GM23338 (cell line): ENCODE results near the gene UGT2B11. TPM values are rescaled to one million over a fixed set of nuclear protein-coding genes. Genes with fewer than 3 reads are reported as not detected.
A peak's percentile ranks its signal among the peaks of the same experiment; 100 is the strongest.

Source experiments
- ATAC-seq: fragments of 200-7000 bp; cut with Tn5 transposase; 3 replicates; pipeline ENCODE4 v1.9.1; 2020
- DNase-seq: peaks from one replicate; pipeline ENCODE4 v3.0.0-alpha.2; 2015; ENCODE audit warnings: low spot score
- H2AFZ ChIP-seq: fragments of 200-600 bp; sonication (generic); 2 replicates; pipeline ENCODE4 v1.8.0; 2016; ENCODE audit warnings: antibody characterized with exemption, mild to moderate bottlenecking, moderate library complexity
- H3F3A ChIP-seq: fragments of 200-600 bp; sonication (generic); replicated peaks from 2 replicates; pipeline ENCODE4 v1.8.0; 2017; ENCODE audit warnings: antibody characterized with exemption, mixed run types, low read depth
- H3K27ac ChIP-seq: fragments of 200-600 bp; sonication (generic); 2 replicates; pipeline ENCODE4 v1.6.1; 2016; ENCODE audit warnings: low read depth
- H3K27me3 ChIP-seq: fragments of 200-600 bp; sonication (generic); 2 replicates; pipeline ENCODE4 v1.8.0; 2016; ENCODE audit warnings: mild to moderate bottlenecking, mixed run types, moderate library complexity; ENCODE audit not compliant: insufficient read depth
- H3K36me3 ChIP-seq: fragments of 200-600 bp; sonication (generic); 2 replicates; pipeline ENCODE4 v1.8.0; 2016; ENCODE audit warnings: mild to moderate bottlenecking; ENCODE audit not compliant: insufficient read depth
- H3K4me1 ChIP-seq: fragments of 200-600 bp; sonication (generic); 2 replicates; pipeline ENCODE4 v1.8.0; 2016; ENCODE audit warnings: mild to moderate bottlenecking, moderate library complexity; ENCODE audit not compliant: insufficient read depth
- H3K4me2 ChIP-seq: fragments of 200-600 bp; sonication (generic); 2 replicates; pipeline ENCODE4 v1.7.1; 2017; ENCODE audit warnings: mixed run types
- H3K4me3 ChIP-seq: fragments of 200-600 bp; sonication (generic); 2 replicates; pipeline ENCODE4 v1.6.1; 2016; ENCODE audit warnings: mixed run types
- H3K79me2 ChIP-seq: fragments of 200-600 bp; sonication (generic); replicated peaks from 2 replicates; pipeline ENCODE4 v1.8.0; 2017; ENCODE audit warnings: mild to moderate bottlenecking; ENCODE audit not compliant: insufficient read depth
- H3K9me2 ChIP-seq: fragments of 200-600 bp; sonication (generic); 2 replicates; pipeline ENCODE4 v1.8.0; 2017; ENCODE audit not compliant: insufficient read depth
- H4K20me1 ChIP-seq: fragments of 200-600 bp; sonication (generic); replicated peaks from 2 replicates; pipeline ENCODE4 v1.8.0; 2017; ENCODE audit warnings: mild to moderate bottlenecking; ENCODE audit not compliant: insufficient read depth
- H3K27ac Mint-ChIP-seq: 2 replicates; pipeline ENCODE4 v1.8.0; 2020; ENCODE audit warnings: inconsistent platforms, mild to moderate bottlenecking, moderate library complexity, mixed read lengths
- H3K27me3 Mint-ChIP-seq: 3 replicates; pipeline ENCODE4 v1.8.0; 2022; ENCODE audit warnings: low read depth, mild to moderate bottlenecking, moderate library complexity, mixed read lengths, inconsistent platforms; ENCODE audit not compliant: insufficient read depth, poor library complexity
- H3K36me3 Mint-ChIP-seq: 3 replicates; pipeline ENCODE4 v1.8.0; 2021; ENCODE audit warnings: low read depth, mild to moderate bottlenecking, inconsistent platforms, moderate library complexity, mixed read lengths
- H3K4me1 Mint-ChIP-seq: 3 replicates; pipeline ENCODE4 v1.8.0; 2020; ENCODE audit warnings: mild to moderate bottlenecking, inconsistent platforms, mixed read lengths
- H3K4me3 Mint-ChIP-seq: 3 replicates; pipeline ENCODE4 v1.8.0; 2021; ENCODE audit warnings: moderate library complexity, mild to moderate bottlenecking, inconsistent platforms, mixed read lengths
- H3K9me3 Mint-ChIP-seq: 3 replicates; pipeline ENCODE4 v1.8.0; 2020; ENCODE audit warnings: moderate library complexity, mild to moderate bottlenecking, inconsistent platforms, mixed read lengths
- CREB1 ChIP-seq: fragments of 250-450 bp; sonication (Bioruptor Pico); IDR thresholded peaks from 2 replicates; pipeline ENCODE4 v1.5.0; 2020; ENCODE audit warnings: low read depth, mild to moderate bottlenecking, moderate library complexity
- EZH2 ChIP-seq: fragments of 200-600 bp; sonication (generic); IDR thresholded peaks from one replicate; pipeline ENCODE4 v1.8.0; 2017; ENCODE audit warnings: antibody characterized with exemption, mild to moderate bottlenecking, low read depth; ENCODE audit not compliant: unreplicated experiment
- EZH2phosphoT487 ChIP-seq: fragments of 200-600 bp; sonication (generic); IDR thresholded peaks from one replicate; pipeline ENCODE4 v1.8.1; 2018; ENCODE audit warnings: antibody characterized with exemption; ENCODE audit not compliant: unreplicated experiment
- POLR2AphosphoS5 ChIP-seq: IDR thresholded peaks from 2 replicates; pipeline ENCODE4 v1.6.1; 2016; ENCODE audit warnings: antibody characterized with exemption, low read depth
- STAT1 ChIP-seq: IDR thresholded peaks from one replicate; pipeline ENCODE4 v1.6.1; 2016; ENCODE audit warnings: antibody characterized with exemption; ENCODE audit not compliant: unreplicated experiment
- ZNF331 ChIP-seq: fragments of 250-450 bp; sonication (Bioruptor Pico); IDR thresholded peaks from 2 replicates; pipeline ENCODE4 v1.5.0; 2020; ENCODE audit warnings: low read depth, mild to moderate bottlenecking, moderate library complexity
- polyA plus RNA-seq: library from polyadenylated mRNA; unstranded; fragments of >200 nt; fragmentation: Nextera tagmentation; extraction: Ambion mirVana; gene quantifications from 2 replicates; pipeline ENCODE4 v1.2.1, GENCODE V29; 2016
- total RNA-seq: library from RNA; depleted of rRNA; stranded (reverse); fragments of >200 nt; shearing (Covaris generic); gene quantifications from 2 replicates; pipeline ENCODE4 v1.2.3, GENCODE V29; 2014
- TF ChIP-seq, protein P1 (sequence below): IDR thresholded peaks from one replicate; pipeline ENCODE4 v1.6.1; 2018; ENCODE audit warnings: antibody characterized with exemption; ENCODE audit not compliant: unreplicated experiment
- TF ChIP-seq, protein P2 (sequence below): IDR thresholded peaks from 2 replicates; pipeline ENCODE4 v1.6.1; 2016; ENCODE audit warnings: antibody characterized with exemption
- TF ChIP-seq, protein P3 (sequence below), 2 experiments: fragments of 200-600 bp in 1 of 2; sonication (generic) in 1 of 2; conservative IDR thresholded peaks; 2 replicates each; pipeline versions ENCODE4 v1.5.1 to v1.6.1; 2016 to 2017; ENCODE audit warnings: antibody characterized with exemption in 2 of 2, low read depth in 2 of 2, mild to moderate bottlenecking in 2 of 2, moderate library complexity in 1 of 2
- TF ChIP-seq, protein P4 (sequence below): fragments of 250-450 bp; sonication (Bioruptor Pico); IDR thresholded peaks from 2 replicates; pipeline ENCODE4 v1.5.0; 2020; ENCODE audit warnings: mild to moderate bottlenecking, moderate library complexity

UGT2B11 gene
- total and polyA plus RNA-seq, 2 experiments from 2014 or later = not detected

DNA sequence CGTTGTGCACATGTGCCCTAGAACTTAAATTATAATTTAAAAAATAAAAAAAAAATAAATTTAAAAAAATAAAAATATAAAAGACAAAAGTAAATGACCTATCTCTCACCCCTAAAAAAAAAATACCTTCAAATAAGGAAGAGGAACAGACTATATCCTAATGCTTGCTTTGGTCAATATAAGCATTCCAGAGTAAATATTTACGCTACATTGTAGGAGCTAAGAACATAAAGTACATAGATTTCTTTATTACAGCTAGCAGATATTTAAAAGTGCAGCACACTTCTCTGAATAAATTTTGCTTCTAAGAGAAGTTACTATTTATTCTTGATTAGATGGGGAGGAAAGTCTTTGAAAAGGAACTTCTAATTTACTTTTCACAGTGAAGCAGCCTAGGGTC is 24.5 kb upstream of the UGT2B11 start (continued):
- TF ChIP-seq, protein P1, sequence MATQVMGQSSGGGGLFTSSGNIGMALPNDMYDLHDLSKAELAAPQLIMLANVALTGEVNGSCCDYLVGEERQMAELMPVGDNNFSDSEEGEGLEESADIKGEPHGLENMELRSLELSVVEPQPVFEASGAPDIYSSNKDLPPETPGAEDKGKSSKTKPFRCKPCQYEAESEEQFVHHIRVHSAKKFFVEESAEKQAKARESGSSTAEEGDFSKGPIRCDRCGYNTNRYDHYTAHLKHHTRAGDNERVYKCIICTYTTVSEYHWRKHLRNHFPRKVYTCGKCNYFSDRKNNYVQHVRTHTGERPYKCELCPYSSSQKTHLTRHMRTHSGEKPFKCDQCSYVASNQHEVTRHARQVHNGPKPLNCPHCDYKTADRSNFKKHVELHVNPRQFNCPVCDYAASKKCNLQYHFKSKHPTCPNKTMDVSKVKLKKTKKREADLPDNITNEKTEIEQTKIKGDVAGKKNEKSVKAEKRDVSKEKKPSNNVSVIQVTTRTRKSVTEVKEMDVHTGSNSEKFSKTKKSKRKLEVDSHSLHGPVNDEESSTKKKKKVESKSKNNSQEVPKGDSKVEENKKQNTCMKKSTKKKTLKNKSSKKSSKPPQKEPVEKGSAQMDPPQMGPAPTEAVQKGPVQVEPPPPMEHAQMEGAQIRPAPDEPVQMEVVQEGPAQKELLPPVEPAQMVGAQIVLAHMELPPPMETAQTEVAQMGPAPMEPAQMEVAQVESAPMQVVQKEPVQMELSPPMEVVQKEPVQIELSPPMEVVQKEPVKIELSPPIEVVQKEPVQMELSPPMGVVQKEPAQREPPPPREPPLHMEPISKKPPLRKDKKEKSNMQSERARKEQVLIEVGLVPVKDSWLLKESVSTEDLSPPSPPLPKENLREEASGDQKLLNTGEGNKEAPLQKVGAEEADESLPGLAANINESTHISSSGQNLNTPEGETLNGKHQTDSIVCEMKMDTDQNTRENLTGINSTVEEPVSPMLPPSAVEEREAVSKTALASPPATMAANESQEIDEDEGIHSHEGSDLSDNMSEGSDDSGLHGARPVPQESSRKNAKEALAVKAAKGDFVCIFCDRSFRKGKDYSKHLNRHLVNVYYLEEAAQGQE = no peak
- TF ChIP-seq EZH2phosphoT487 (no peak), POLR2AphosphoS5 (no peak), ZNF331 (CRISPR knock-in tag) (no peak)
- TF ChIP-seq, protein P2, sequence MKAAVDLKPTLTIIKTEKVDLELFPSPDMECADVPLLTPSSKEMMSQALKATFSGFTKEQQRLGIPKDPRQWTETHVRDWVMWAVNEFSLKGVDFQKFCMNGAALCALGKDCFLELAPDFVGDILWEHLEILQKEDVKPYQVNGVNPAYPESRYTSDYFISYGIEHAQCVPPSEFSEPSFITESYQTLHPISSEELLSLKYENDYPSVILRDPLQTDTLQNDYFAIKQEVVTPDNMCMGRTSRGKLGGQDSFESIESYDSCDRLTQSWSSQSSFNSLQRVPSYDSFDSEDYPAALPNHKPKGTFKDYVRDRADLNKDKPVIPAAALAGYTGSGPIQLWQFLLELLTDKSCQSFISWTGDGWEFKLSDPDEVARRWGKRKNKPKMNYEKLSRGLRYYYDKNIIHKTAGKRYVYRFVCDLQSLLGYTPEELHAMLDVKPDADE = no peak

DNA sequence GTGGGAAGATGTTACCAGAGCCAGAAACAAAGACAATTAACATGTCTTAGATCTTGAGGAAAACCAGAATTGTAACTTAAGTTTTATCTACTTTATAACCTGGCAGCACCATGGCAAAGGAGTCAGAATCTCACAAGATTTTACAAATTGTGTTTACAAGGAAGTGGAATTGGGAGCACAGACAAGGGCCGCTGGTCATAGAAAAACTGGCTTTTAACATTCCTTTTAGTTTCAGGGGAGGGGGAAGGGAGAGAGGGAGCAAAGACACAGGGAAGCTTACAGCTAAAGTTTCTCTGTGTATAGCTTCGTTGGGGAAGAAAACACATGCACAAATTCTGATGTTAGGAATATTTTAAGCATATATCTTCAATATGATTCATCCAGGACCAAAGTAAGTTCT is 10.3 kb upstream of the UGT2B11 start:
- Histone ChIP-seq H3K79me2 (no peaks in the 10 kb centered on the region), H4K20me1 (no peaks in the 10 kb centered on the region), H3K27me3 (no peaks in the 10 kb centered on the region), H3F3A (no peaks in the 10 kb centered on the region), H3K9me2 (0 out of 2 replicates have a peak, but pooled peaks cover 2% of the 10 kb centered on the region), H3K4me3 (no peak overlapping the region), H2AFZ (no peak overlapping the region), H3K4me2 (no peak overlapping the region), H3K36me3 (no peaks in the 10 kb centered on the region), H3K4me1 (no peaks in the 10 kb centered on the region), H3K27ac (no peak overlapping the region)
- ATAC-seq = no peak
- no peaks in the 10 kb centered on the region for H3K9me3 Mint-ChIP-seq
- no peaks in the 10 kb centered on the region for H3K36me3 Mint-ChIP-seq
- DNase-seq = peak; percentile 8
- no peaks in the 10 kb centered on the region for H3K27me3 Mint-ChIP-seq
- H3K27ac Mint-ChIP-seq = no peak overlapping the region
- peaks cover 9% of the 10 kb centered on the region; the same call in 2 of the 3 replicates for H3K4me1 Mint-ChIP-seq
- H3K4me3 Mint-ChIP-seq = no peak overlapping the region
- TF ChIP-seq STAT1 = no peak
- TF ChIP-seq, protein P3, sequence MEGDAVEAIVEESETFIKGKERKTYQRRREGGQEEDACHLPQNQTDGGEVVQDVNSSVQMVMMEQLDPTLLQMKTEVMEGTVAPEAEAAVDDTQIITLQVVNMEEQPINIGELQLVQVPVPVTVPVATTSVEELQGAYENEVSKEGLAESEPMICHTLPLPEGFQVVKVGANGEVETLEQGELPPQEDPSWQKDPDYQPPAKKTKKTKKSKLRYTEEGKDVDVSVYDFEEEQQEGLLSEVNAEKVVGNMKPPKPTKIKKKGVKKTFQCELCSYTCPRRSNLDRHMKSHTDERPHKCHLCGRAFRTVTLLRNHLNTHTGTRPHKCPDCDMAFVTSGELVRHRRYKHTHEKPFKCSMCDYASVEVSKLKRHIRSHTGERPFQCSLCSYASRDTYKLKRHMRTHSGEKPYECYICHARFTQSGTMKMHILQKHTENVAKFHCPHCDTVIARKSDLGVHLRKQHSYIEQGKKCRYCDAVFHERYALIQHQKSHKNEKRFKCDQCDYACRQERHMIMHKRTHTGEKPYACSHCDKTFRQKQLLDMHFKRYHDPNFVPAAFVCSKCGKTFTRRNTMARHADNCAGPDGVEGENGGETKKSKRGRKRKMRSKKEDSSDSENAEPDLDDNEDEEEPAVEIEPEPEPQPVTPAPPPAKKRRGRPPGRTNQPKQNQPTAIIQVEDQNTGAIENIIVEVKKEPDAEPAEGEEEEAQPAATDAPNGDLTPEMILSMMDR (conservative IDR thresholded peaks at IDR 0.05; ENCODE audit: low read depth in 2 of 2) = no peak
- no peak for TF ChIP-seq POLR2AphosphoS5
- TF ChIP-seq, protein P2 = no peak
- TF ChIP-seq EZH2 = no peak
- TF ChIP-seq CREB1 = no peak
- TF ChIP-seq, protein P4, sequence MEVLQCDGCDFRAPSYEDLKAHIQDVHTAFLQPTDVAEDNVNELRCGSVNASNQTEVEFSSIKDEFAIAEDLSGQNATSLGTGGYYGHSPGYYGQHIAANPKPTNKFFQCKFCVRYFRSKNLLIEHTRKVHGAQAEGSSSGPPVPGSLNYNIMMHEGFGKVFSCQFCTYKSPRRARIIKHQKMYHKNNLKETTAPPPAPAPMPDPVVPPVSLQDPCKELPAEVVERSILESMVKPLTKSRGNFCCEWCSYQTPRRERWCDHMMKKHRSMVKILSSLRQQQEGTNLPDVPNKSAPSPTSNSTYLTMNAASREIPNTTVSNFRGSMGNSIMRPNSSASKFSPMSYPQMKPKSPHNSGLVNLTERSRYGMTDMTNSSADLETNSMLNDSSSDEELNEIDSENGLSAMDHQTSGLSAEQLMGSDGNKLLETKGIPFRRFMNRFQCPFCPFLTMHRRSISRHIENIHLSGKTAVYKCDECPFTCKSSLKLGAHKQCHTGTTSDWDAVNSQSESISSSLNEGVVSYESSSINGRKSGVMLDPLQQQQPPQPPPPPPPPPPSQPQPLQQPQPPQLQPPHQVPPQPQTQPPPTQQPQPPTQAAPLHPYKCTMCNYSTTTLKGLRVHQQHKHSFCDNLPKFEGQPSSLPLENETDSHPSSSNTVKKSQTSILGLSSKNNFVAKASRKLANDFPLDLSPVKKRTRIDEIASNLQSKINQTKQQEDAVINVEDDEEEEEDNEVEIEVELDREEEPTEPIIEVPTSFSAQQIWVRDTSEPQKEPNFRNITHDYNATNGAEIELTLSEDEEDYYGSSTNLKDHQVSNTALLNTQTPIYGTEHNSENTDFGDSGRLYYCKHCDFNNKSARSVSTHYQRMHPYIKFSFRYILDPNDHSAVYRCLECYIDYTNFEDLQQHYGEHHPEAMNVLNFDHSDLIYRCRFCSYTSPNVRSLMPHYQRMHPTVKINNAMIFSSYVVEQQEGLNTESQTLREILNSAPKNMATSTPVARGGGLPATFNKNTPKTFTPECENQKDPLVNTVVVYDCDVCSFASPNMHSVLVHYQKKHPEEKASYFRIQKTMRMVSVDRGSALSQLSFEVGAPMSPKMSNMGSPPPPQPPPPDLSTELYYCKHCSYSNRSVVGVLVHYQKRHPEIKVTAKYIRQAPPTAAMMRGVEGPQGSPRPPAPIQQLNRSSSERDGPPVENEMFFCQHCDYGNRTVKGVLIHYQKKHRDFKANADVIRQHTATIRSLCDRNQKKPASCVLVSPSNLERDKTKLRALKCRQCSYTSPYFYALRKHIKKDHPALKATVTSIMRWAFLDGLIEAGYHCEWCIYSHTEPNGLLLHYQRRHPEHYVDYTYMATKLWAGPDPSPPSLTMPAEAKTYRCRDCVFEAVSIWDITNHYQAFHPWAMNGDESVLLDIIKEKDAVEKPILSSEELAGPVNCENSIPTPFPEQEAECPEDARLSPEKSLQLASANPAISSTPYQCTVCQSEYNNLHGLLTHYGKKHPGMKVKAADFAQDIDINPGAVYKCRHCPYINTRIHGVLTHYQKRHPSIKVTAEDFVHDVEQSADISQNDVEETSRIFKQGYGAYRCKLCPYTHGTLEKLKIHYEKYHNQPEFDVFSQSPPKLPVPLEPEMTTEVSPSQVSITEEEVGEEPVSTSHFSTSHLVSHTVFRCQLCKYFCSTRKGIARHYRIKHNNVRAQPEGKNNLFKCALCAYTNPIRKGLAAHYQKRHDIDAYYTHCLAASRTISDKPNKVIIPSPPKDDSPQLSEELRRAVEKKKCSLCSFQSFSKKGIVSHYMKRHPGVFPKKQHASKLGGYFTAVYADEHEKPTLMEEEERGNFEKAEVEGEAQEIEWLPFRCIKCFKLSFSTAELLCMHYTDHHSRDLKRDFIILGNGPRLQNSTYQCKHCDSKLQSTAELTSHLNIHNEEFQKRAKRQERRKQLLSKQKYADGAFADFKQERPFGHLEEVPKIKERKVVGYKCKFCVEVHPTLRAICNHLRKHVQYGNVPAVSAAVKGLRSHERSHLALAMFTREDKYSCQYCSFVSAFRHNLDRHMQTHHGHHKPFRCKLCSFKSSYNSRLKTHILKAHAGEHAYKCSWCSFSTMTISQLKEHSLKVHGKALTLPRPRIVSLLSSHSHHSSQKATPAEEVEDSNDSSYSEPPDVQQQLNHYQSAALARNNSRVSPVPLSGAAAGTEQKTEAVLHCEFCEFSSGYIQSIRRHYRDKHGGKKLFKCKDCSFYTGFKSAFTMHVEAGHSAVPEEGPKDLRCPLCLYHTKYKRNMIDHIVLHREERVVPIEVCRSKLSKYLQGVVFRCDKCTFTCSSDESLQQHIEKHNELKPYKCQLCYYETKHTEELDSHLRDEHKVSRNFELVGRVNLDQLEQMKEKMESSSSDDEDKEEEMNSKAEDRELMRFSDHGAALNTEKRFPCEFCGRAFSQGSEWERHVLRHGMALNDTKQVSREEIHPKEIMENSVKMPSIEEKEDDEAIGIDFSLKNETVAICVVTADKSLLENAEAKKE (CRISPR knock-in tag) = no peak
